Stimulated activated CD8-positive, alpha-beta memory T cell treated with anti-CD3 and anti-CD28 coated beads, Interleukin-7, amount 100 ng/mL, for 48 hours (primary cell): ENCODE data around the gene MYCBP2.
"Not testable (repeated sequence)": the region's sequence is repeated elsewhere in the genome, so short reads cannot be mapped to it uniquely, and the experiment has no call there.

Source experiments
- DNase-seq, 2 donors: peaks; one replicate each; pipeline ENCODE4 v3.0.0-alpha.2; 2020; ENCODE audit warnings: low read depth in 1 of 2; ENCODE audit errors: extremely low read depth in 1 of 2

MYCBP2 gene

GRCh38 chr13:77222000-77222690, 104.7 kb downstream of the MYCBP2 start:
- DNase-seq: no peak

GRCh38 chr13:77219401-77219800, 107.5 kb downstream of the MYCBP2 start:
- no peak for DNase-seq

- no peak for DNase-seq
Measured at GRCh38 chr13:77218274-77218673, 108.6 kb downstream of the MYCBP2 start.

GRCh38 chr13:77215543-77215942, 111.4 kb downstream of the MYCBP2 start:
- no peak for DNase-seq

GRCh38 chr13:77213644-77214043, 113.2 kb downstream of the MYCBP2 start:
- no peak for DNase-seq

- no peak for DNase-seq
Measured at GRCh38 chr13:77207943-77208342, 119.0 kb downstream of the MYCBP2 start.

- DNase-seq: not testable (repeated sequence)
Measured at GRCh38 chr13:77198995-77199394, 127.9 kb downstream of the MYCBP2 start.

GRCh38 chr13:77196052-77196618, 130.8 kb downstream of the MYCBP2 start:
- DNase-seq: no peak

- no peak for DNase-seq
Measured at GRCh38 chr13:77190349-77190958, 136.4 kb downstream of the MYCBP2 start.

GRCh38 chr13:77185721-77186120, 141.2 kb downstream of the MYCBP2 start:
- DNase-seq: no peak

- peak; percentile 6 to 29 for DNase-seq
Measured at GRCh38 chr13:77184455-77184854, 142.4 kb downstream of the MYCBP2 start.

- DNase-seq: no peak
Measured at GRCh38 chr13:77180011-77180410, 146.9 kb downstream of the MYCBP2 start.

- DNase-seq: no peak
Measured at GRCh38 chr13:77177646-77178045, 149.2 kb downstream of the MYCBP2 start.

GRCh38 chr13:77176350-77176749, 150.5 kb downstream of the MYCBP2 start:
- DNase-seq: no peak

- DNase-seq: no peak
Measured at GRCh38 chr13:77172650-77173049, 154.2 kb downstream of the MYCBP2 start.

GRCh38 chr13:77171451-77171850, 155.4 kb downstream of the MYCBP2 start:
- no peak for DNase-seq

GRCh38 chr13:77168237-77168636, 158.7 kb downstream of the MYCBP2 start:
- DNase-seq: no peak

GRCh38 chr13:77150651-77151050, 176.2 kb downstream of the MYCBP2 start:
- no peak for DNase-seq

- DNase-seq: no peak
Measured at GRCh38 chr13:77143431-77143830, 183.5 kb downstream of the MYCBP2 start.

- no peak for DNase-seq
Measured at GRCh38 chr13:77139306-77139705, 187.6 kb downstream of the MYCBP2 start.

GRCh38 chr13:77138813-77139212, 188.1 kb downstream of the MYCBP2 start:
- no peak for DNase-seq

GRCh38 chr13:77136902-77137420, 189.9 kb downstream of the MYCBP2 start:
- no peak for DNase-seq
